K562 (cell line): ENCODE measurements around the gene CDK4. TPM values are rescaled to one million over a fixed set of nuclear protein-coding genes. Genes with fewer than 3 reads are reported as not detected.

ENCODE experiments used
- ATAC-seq: fragments of 200-7000 bp; cut with Tn5 transposase; 3 replicates; pipeline ENCODE4 v1.9.1; 2020; ENCODE audit warnings: moderate library complexity
- BruUV-seq: library from RNA; stranded (reverse); fragments of 400-500 nt; replicated peaks from 2 replicates; lab custom pipeline; 2021; lab: Mats Ljungman, UMichigan
- CTCF ChIA-PET: fragments of 300-600 bp; formaldehyde crosslinking; extraction: SDS; loops from one replicate; lab custom pipeline; 2021; ENCODE audit warnings: low intra/inter-chr PET ratio; lab: Yijun Ruan, JAX
- POLR2A ChIA-PET: fragments of 300-600, 350-650 bp; sonication (Branson Sonifier 250); formaldehyde crosslinking; extraction: SDS; loops from one replicate; lab custom pipeline; 2021; ENCODE audit warnings: antibody characterized with exemption, inconsistent platforms; lab: Yijun Ruan, JAX
- DNase-seq, 4 experiments: peaks; one replicate each; pipeline versions ENCODE4 v3.0.0 to v3.0.0-alpha.2; 2011 to 2018; ENCODE audit warnings: low spot score in 3 of 4, mixed read lengths in 3 of 4; ENCODE audit errors: extremely low read depth in 1 of 4
- FAIRE-seq: peaks from 2 replicates; lab custom pipeline; 2011; peaks lifted over from hg19 to GRCh38; lab: Jason Lieb, UNC
- H2AFZ ChIP-seq: 2 replicates; pipeline ENCODE4 v1.6.0; 2011; ENCODE audit warnings: low read depth, low read length, control low read depth, inconsistent platforms
- H3K27ac ChIP-seq: fragments of 200-600 bp; 3 replicates; pipeline ENCODE4 v1.8.0; 2011; ENCODE audit warnings: low read depth, mild to moderate bottlenecking, control low read depth, inconsistent platforms, low read length, moderate library complexity, mixed read lengths; ENCODE audit errors: extremely low read depth
- H3K27me3 ChIP-seq, 2 experiments: fragments of 300-600 bp in 1 of 2; 2 replicates in 1 of 2; 3 replicates in 1 of 2; pipeline versions ENCODE4 v1.6.0 to v1.8.0; 2011; ENCODE audit warnings: inconsistent platforms in 2 of 2, low read length in 2 of 2, mild to moderate bottlenecking in 1 of 2, mixed read lengths in 1 of 2, moderate library complexity in 1 of 2; ENCODE audit not compliant: control insufficient read depth in 2 of 2, insufficient read depth in 2 of 2
- H3K36me3 ChIP-seq: fragments of 300-600 bp; 3 replicates; pipeline ENCODE4 v1.8.0; 2011; ENCODE audit warnings: mild to moderate bottlenecking, low read length, inconsistent platforms; ENCODE audit not compliant: control insufficient read depth, insufficient read depth
- H3K4me1 ChIP-seq, 2 experiments: fragments of 200-600 bp in 1 of 2; replicated peaks in 1 of 2; 2 replicates in 1 of 2; 3 replicates in 1 of 2; pipeline versions ENCODE4 v1.5.1 to v1.8.0; 2011; ENCODE audit warnings: inconsistent platforms in 2 of 2, low read length in 2 of 2, mild to moderate bottlenecking in 1 of 2, mixed read lengths in 1 of 2, moderate library complexity in 1 of 2; ENCODE audit not compliant: control insufficient read depth in 2 of 2, insufficient read depth in 2 of 2
- H3K4me2 ChIP-seq: 2 replicates; pipeline ENCODE4 v1.6.1; 2011; ENCODE audit warnings: low read length, control low read depth, inconsistent platforms, mixed read lengths; ENCODE audit not compliant: insufficient read depth
- H3K4me3 ChIP-seq: fragments of 200-600 bp; sonication (generic), shearing (Covaris generic); 2 replicates; pipeline ENCODE4 v1.5.1; 2016; ENCODE audit warnings: control low read depth, inconsistent platforms
- H3K79me2 ChIP-seq: fragments of 200-600 bp; 3 replicates; pipeline ENCODE4 v1.8.0; 2011; ENCODE audit warnings: low read length, inconsistent platforms; ENCODE audit not compliant: control insufficient read depth, insufficient read depth
- H3K9ac ChIP-seq, 2 experiments: 2 replicates each; pipeline versions ENCODE4 v1.6.0 to v1.6.1; 2011; ENCODE audit warnings: low read depth in 2 of 2, low read length in 2 of 2, control low read depth in 1 of 2, inconsistent platforms in 1 of 2, mild to moderate bottlenecking in 1 of 2, mixed read lengths in 1 of 2; ENCODE audit not compliant: insufficient read depth in 1 of 2
- H3K9me1 ChIP-seq: one replicate; pipeline ENCODE4 v1.6.0; 2011; ENCODE audit warnings: inconsistent platforms, mild to moderate bottlenecking, low read length, moderate library complexity; ENCODE audit not compliant: control insufficient read depth, insufficient read depth
- H3K9me3 ChIP-seq: replicated peaks from 2 replicates; pipeline ENCODE4 v1.5.1; 2011; ENCODE audit warnings: low read depth, low read length, inconsistent platforms; ENCODE audit not compliant: control insufficient read depth, insufficient read depth
- H4K20me1 ChIP-seq: replicated peaks from 2 replicates; pipeline ENCODE4 v1.6.1; 2011; ENCODE audit warnings: low read length, inconsistent platforms, mixed read lengths; ENCODE audit not compliant: control insufficient read depth, insufficient read depth
- CEBPG ChIP-seq, 3 experiments: fragments of 200-800 bp in 1 of 3; sonication (Bioruptor generic) in 1 of 3; sonication (generic) in 1 of 3; formaldehyde crosslinking in 1 of 3; IDR thresholded peaks in 2 of 3; conservative IDR thresholded peaks in 1 of 3; 2 replicates each; pipeline versions ENCODE4 v1.6.1 to v1.8.0; 2016 to 2022; ENCODE audit warnings: missing compliant biosample characterization in 2 of 3, missing genetic modification characterization in 2 of 3, mild to moderate bottlenecking in 1 of 3, missing genetic modification reagents in 1 of 3
- ELF4 ChIP-seq: fragments of 450-650 bp; formaldehyde crosslinking; IDR thresholded peaks from 2 replicates; pipeline ENCODE4 v1.4.0; 2022; ENCODE audit warnings: missing genetic modification characterization
- NFIC ChIP-seq: fragments of 450-650 bp; IDR thresholded peaks from 2 replicates; pipeline ENCODE4 v1.6.1; 2017; ENCODE audit warnings: mild to moderate bottlenecking, inconsistent platforms
- PML ChIP-seq: IDR thresholded peaks from 2 replicates; pipeline ENCODE4 v1.6.1; 2012; ENCODE audit warnings: low read length, inconsistent platforms
- TAF15 ChIP-seq: fragments of 200-400 bp; formaldehyde crosslinking; IDR thresholded peaks from 2 replicates; pipeline ENCODE4 v1.6.1; 2017; ENCODE audit warnings: mild to moderate bottlenecking, low read depth, low read length, moderate library complexity
- ZKSCAN3 ChIP-seq: fragments of 250-450 bp; sonication (Bioruptor Pico); IDR thresholded peaks from 2 replicates; pipeline ENCODE4 v1.4.0; 2020
- WGBS: fragments of 100-300 bp; shearing (Covaris generic); methylation state at CpG from one replicate; pipeline ENCODE4 v1.1.6; 2016; ENCODE audit warnings: low coverage, mixed read lengths; ENCODE audit not compliant: insufficient coverage; ENCODE audit errors: missing lambda C conversion rate; 5-methylcytosine and 5-hydroxymethylcytosine counted together
- in situ Hi-C: fragments of 300-500 bp; cut with MboI; formaldehyde crosslinking; loops from 4 replicates; pipeline ENCODE4 v1.15.0; 2018; ENCODE audit warnings: inconsistent platforms, mixed read lengths
- intact Hi-C: fragments of 100-400 bp; cut with micrococcal nuclease; formaldehyde crosslinking; loops from 2 replicates; pipeline ENCODE4 v1.14.2; 2022
- polyA plus RNA-seq, 8 experiments: library from polyadenylated mRNA; depleted of rRNA in 4 of 8; stranded (reverse) in 5 of 8; unstranded in 3 of 8; fragments of >200 nt; fragmentation: Nextera tagmentation in 2 of 8; fragmentation: Illumina TruSeq in 1 of 8; extraction: Ambion mirVana in 2 of 8; extraction: Trizol in 1 of 8; gene quantifications; 2 replicates each; pipeline versions ENCODE4 v1.2.1 to v1.2.3, GENCODE V29; 2011 to 2014; ENCODE audit warnings: inconsistent platforms in 1 of 8, missing spikeins in 1 of 8
- total RNA-seq, 7 experiments: library from RNA; depleted of rRNA in 6 of 7; stranded (reverse); fragments of >200 nt in 6 of 7; fragmentation: Illumina TruSeq in 2 of 7; extraction: Trizol in 2 of 7; gene quantifications; 2 replicates each; pipeline versions ENCODE4 v1.2.1 to v1.2.3, GENCODE V29; 2011 to 2021; ENCODE audit warnings: low replicate concordance in 1 of 7
- TF ChIP-seq, protein P1 (sequence below): fragments of 250-450 bp; sonication (Bioruptor Pico); IDR thresholded peaks from 2 replicates; pipeline ENCODE4 v1.4.0; 2020
- TF ChIP-seq, protein P2 (sequence below): fragments of 250-450 bp; sonication (Bioruptor Pico); IDR thresholded peaks from 2 replicates; pipeline ENCODE4 v1.6.1; 2021; ENCODE audit warnings: mild to moderate bottlenecking
- TF ChIP-seq, protein P3 (sequence below), 2 experiments: fragments of 450-650 bp in 1 of 2; sonication (generic) in 1 of 2; formaldehyde crosslinking in 1 of 2; IDR thresholded peaks; 2 replicates each; pipeline versions ENCODE4 v1.7.1 to v1.9.0; 2016 to 2022; ENCODE audit warnings: inconsistent platforms in 1 of 2, mild to moderate bottlenecking in 1 of 2, missing genetic modification reagents in 1 of 2

Gene CDK4
- total and polyA plus RNA-seq, 9 of the 15 experiments (the other 6 are each of a cell fraction or from before 2014, with no cell fraction given), result 37.8 to 436 (median 238) TPM

DNA sequence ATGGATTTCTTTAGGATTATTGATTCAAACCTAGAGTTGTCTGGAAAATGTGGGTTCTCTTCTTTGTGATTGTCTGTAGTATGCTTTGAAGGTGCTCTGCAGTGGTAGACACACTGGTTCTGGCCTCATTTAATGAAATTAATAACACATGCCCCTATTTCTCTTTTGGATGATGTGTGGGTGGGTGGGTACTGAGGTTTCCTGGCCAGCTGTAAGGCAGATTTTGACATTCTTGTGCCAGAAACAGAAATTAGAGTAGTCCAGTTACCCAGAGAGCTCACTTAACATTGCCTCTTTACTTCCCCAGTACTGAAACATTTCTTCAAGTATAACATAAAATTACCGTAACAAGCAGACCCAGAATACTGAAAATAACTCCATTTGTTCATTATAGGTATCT lies 44.9 kb upstream of the CDK4 start (continued):
- TF ChIP-seq, protein P1, sequence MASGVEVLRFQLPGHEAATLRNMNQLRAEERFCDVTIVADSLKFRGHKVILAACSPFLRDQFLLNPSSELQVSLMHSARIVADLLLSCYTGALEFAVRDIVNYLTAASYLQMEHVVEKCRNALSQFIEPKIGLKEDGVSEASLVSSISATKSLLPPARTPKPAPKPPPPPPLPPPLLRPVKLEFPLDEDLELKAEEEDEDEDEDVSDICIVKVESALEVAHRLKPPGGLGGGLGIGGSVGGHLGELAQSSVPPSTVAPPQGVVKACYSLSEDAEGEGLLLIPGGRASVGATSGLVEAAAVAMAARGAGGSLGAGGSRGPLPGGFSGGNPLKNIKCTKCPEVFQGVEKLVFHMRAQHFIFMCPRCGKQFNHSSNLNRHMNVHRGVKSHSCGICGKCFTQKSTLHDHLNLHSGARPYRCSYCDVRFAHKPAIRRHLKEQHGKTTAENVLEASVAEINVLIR (CRISPR knock-in tag), result no peak
- TF ChIP-seq, protein P2, sequence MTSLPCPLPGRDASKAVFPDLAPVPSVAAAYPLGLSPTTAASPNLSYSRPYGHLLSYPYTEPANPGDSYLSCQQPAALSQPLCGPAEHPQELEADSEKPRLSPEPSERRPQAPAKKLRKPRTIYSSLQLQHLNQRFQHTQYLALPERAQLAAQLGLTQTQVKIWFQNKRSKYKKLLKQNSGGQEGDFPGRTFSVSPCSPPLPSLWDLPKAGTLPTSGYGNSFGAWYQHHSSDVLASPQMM (CRISPR knock-in tag), result no peak
- TF ChIP-seq ZKSCAN3 (no peak), NFIC (no peak)

GRCh38 chr12:57795354-57795753 lies 43.2 kb upstream of the CDK4 start:
- in situ Hi-C loops (no loop called here), intact Hi-C loops (no loop called here)
- BruUV-seq, result no TSS peak
- Histone ChIP-seq H3K27me3 (no peaks in the 10 kb centered on the region), H3K36me3 (peaks cover 75% of the 10 kb centered on the region), H3K4me1 (peaks cover 2 to 4% of the 10 kb centered on the region in 2 experiments; a peak in 2 of 5 replicates), H3K79me2 (peaks cover 2% of the 10 kb centered on the region; the same call in 1 of the 3 replicates), H3K9me3 (no peaks in the 10 kb centered on the region), H3K27ac (no peak overlapping the region), H3K9ac (no peak overlapping the region), H3K4me2 (no peak overlapping the region), H2AFZ (no peak overlapping the region), H3K4me3 (no peak overlapping the region), H3K9me1 (no peaks in the 10 kb centered on the region), H4K20me1 (no peaks in the 10 kb centered on the region)
- CTCF ChIA-PET, result no interaction called here
- ATAC-seq (no peak), DNase-seq (no peak), FAIRE-seq (no peak)
- 95% methylated on average over 6 of the region's 6 CpGs for WGBS
- POLR2A ChIA-PET, result no interaction called here
- no peak for TF ChIP-seq CEBPG (CRISPR knock-in tag; IDR thresholded peaks at IDR 0.05)
- TF ChIP-seq CEBPG (tag; conservative IDR thresholded peaks at IDR 0.05 in 1 of 2, IDR thresholded peaks at IDR 0.05 in 1 of 2), result no peak
- no peak for TF ChIP-seq ELF4 (CRISPR knock-in tag)
- TF ChIP-seq PML, result no peak
- no peak for TF ChIP-seq TAF15
- TF ChIP-seq, protein P3, sequence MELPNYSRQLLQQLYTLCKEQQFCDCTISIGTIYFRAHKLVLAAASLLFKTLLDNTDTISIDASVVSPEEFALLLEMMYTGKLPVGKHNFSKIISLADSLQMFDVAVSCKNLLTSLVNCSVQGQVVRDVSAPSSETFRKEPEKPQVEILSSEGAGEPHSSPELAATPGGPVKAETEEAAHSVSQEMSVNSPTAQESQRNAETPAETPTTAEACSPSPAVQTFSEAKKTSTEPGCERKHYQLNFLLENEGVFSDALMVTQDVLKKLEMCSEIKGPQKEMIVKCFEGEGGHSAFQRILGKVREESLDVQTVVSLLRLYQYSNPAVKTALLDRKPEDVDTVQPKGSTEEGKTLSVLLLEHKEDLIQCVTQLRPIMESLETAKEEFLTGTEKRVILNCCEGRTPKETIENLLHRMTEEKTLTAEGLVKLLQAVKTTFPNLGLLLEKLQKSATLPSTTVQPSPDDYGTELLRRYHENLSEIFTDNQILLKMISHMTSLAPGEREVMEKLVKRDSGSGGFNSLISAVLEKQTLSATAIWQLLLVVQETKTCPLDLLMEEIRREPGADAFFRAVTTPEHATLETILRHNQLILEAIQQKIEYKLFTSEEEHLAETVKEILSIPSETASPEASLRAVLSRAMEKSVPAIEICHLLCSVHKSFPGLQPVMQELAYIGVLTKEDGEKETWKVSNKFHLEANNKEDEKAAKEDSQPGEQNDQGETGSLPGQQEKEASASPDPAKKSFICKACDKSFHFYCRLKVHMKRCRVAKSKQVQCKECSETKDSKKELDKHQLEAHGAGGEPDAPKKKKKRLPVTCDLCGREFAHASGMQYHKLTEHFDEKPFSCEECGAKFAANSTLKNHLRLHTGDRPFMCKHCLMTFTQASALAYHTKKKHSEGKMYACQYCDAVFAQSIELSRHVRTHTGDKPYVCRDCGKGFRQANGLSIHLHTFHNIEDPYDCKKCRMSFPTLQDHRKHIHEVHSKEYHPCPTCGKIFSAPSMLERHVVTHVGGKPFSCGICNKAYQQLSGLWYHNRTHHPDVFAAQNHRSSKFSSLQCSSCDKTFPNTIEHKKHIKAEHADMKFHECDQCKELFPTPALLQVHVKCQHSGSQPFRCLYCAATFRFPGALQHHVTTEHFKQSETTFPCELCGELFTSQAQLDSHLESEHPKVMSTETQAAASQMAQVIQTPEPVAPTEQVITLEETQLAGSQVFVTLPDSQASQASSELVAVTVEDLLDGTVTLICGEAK (IDR thresholded peaks at IDR 0.05), result no peak
- TF ChIP-seq, protein P3 (CRISPR knock-in tag; IDR thresholded peaks at IDR 0.05), result no peak
